Stimulated activated CD4-positive, alpha-beta T cell treated with anti-CD3 and anti-CD28 coated beads, Interleukin-15, amount 100 ng/mL, for 1 hour (primary cell): ENCODE results near the gene SLC22A16.

Experiments used
- DNase-seq, 2 donors: peaks; one replicate each; pipeline ENCODE4 v3.0.0-alpha.2; 2020; ENCODE audit warnings: low read depth in 1 of 2, low spot score in 1 of 2

The SLC22A16 gene

GRCh38 chr6:110448846-110449540 is 27.4 kb downstream of the SLC22A16 start:
- no peak for DNase-seq

- no peak for DNase-seq
Observed at GRCh38 chr6:110447761-110448160, 28.7 kb downstream of the SLC22A16 start.

- no peak for DNase-seq
Observed at GRCh38 chr6:110446405-110446804, 30.0 kb downstream of the SLC22A16 start.

GRCh38 chr6:110440026-110440425 is 36.4 kb downstream of the SLC22A16 start:
- no peak for DNase-seq

- DNase-seq = no peak
Observed at GRCh38 chr6:110439356-110439755, 37.1 kb downstream of the SLC22A16 start.

GRCh38 chr6:110434961-110435602 is 41.3 kb downstream of the SLC22A16 start:
- no peak for DNase-seq

GRCh38 chr6:110432285-110432900 is 44.0 kb downstream of the SLC22A16 start:
- DNase-seq = no peak

- DNase-seq = no peak
Observed at GRCh38 chr6:110430741-110431140, 45.7 kb downstream of the SLC22A16 start.

GRCh38 chr6:110430236-110430635 is 46.2 kb downstream of the SLC22A16 start:
- no peak for DNase-seq

- DNase-seq = no peak
Observed at GRCh38 chr6:110428153-110428552, 48.3 kb downstream of the SLC22A16 start.

GRCh38 chr6:110425816-110426215 is 50.6 kb downstream of the SLC22A16 start:
- DNase-seq = no peak

- DNase-seq = no peak
Observed at GRCh38 chr6:110422444-110422822, 54.0 kb downstream of the SLC22A16 start.

GRCh38 chr6:110421749-110422443 is 54.5 kb downstream of the SLC22A16 start:
- no peak for DNase-seq

- no peak for DNase-seq
Observed at GRCh38 chr6:110419028-110419739, 57.2 kb downstream of the SLC22A16 start.

GRCh38 chr6:110418594-110418993 is 57.8 kb downstream of the SLC22A16 start:
- DNase-seq = no peak

- DNase-seq = no peak
Observed at GRCh38 chr6:110415086-110415916, 61.1 kb downstream of the SLC22A16 start, which contains the start of gene DDO. Gene DDO, minus strand, starts transcription at chr6:110415575. Its CDS starts 2,113 bp downstream, at chr6:110413462.

- DNase-seq = no peak
Observed at GRCh38 chr6:110414669-110415068, 61.7 kb downstream of the SLC22A16 start.

GRCh38 chr6:110412360-110412759 is 64.1 kb downstream of the SLC22A16 start:
- DNase-seq = no peak

- DNase-seq = no peak
Observed at GRCh38 chr6:110410511-110410910, 65.9 kb downstream of the SLC22A16 start.

GRCh38 chr6:110409794-110410193 is 66.6 kb downstream of the SLC22A16 start:
- DNase-seq = no peak
